Mesodermal cell (in vitro differentiated cells): Measurements from ENCODE around the gene MYH11.
"Not testable (repeated sequence)": the region's sequence is repeated elsewhere in the genome, so short reads cannot be mapped to it uniquely, and the experiment has no call there.

Source experiments
- H3K27ac ChIP-seq: 2 replicates; pipeline ENCODE4 v1.7.0; 2013; ENCODE audit warnings: mild to moderate bottlenecking, low read depth, low read length, moderate library complexity; ENCODE audit not compliant: severe bottlenecking
- H3K36me3 ChIP-seq: 2 replicates; pipeline ENCODE4 v1.7.1; 2013; ENCODE audit warnings: mild to moderate bottlenecking, low read length, moderate library complexity; ENCODE audit not compliant: control insufficient read depth, insufficient read depth
- H3K4me1 ChIP-seq: one replicate; pipeline ENCODE4 v1.7.1; 2013; ENCODE audit warnings: mild to moderate bottlenecking, low read length; ENCODE audit not compliant: insufficient read depth, control insufficient read depth, poor library complexity, severe bottlenecking
- H3K4me3 ChIP-seq: 2 replicates; pipeline ENCODE4 v1.7.0; 2013; ENCODE audit warnings: low read length, control low read depth, mild to moderate bottlenecking; ENCODE audit not compliant: insufficient read depth, poor library complexity, severe bottlenecking; ENCODE audit errors: extremely low read depth
- H3K9me3 ChIP-seq: 2 replicates; pipeline ENCODE4 v1.7.1; 2013; ENCODE audit warnings: mild to moderate bottlenecking, low read length, moderate library complexity; ENCODE audit not compliant: control insufficient read depth
- WGBS, 2 experiments: methylation state at CpG; one replicate each; pipeline ENCODE4 v1.1.5; 2013; ENCODE audit warnings: missing lambda C conversion rate in 2 of 2; ENCODE audit not compliant: insufficient coverage in 2 of 2; 5-methylcytosine and 5-hydroxymethylcytosine counted together

Gene MYH11

GRCh38 chr16:15810411-15810810 is 46.4 kb downstream of the MYH11 start:
- no peaks in the 10 kb centered on the region for H3K9me3 ChIP-seq
- H3K27ac ChIP-seq: no peak overlapping the region
- H3K4me1 ChIP-seq: peaks cover 7% of the 10 kb centered on the region
- H3K4me3 ChIP-seq: no peak overlapping the region
- 73% methylated on average over 2 of the region's 4 CpGs; no CpG with 5 or more reads in 1 of the 2 experiments for WGBS, 2 experiments
- H3K36me3 ChIP-seq: no peaks in the 10 kb centered on the region

- not testable (repeated sequence) for H3K36me3 ChIP-seq, H3K4me1 ChIP-seq, H3K4me3 ChIP-seq, H3K27ac ChIP-seq, H3K9me3 ChIP-seq
- WGBS, 2 experiments: 73 to 75% methylated on average over 4 to 5 of the region's 7 CpGs
These were observed 47.5 kb downstream of the MYH11 start for GRCh38 chr16:15809297-15809696.

GRCh38 chr16:15808071-15808470 is 48.8 kb downstream of the MYH11 start:
- Histone ChIP-seq H3K4me1 (peaks cover 7% of the 10 kb centered on the region), H3K4me3 (no peak overlapping the region), H3K36me3 (no peaks in the 10 kb centered on the region), H3K27ac (no peak overlapping the region), H3K9me3 (no peaks in the 10 kb centered on the region)
- WGBS, 2 experiments: 75% methylated on average over 6 to 8 of the region's 8 CpGs

- H3K27ac ChIP-seq: no peak overlapping the region
- H3K9me3 ChIP-seq: no peaks in the 10 kb centered on the region
- H3K4me1 ChIP-seq: peaks cover 7% of the 10 kb centered on the region
- 20 to 30% methylated on average over 4 to 9 of the region's 11 CpGs for WGBS, 2 experiments
- no peak overlapping the region for H3K4me3 ChIP-seq
- H3K36me3 ChIP-seq: no peaks in the 10 kb centered on the region
These were observed 49.2 kb downstream of the MYH11 start for GRCh38 chr16:15807603-15808009.

GRCh38 chr16:15803618-15804017 is 53.2 kb downstream of the MYH11 start:
- H3K4me1 ChIP-seq: peaks cover 7% of the 10 kb centered on the region
- no peaks in the 10 kb centered on the region for H3K9me3 ChIP-seq
- no peak overlapping the region for H3K4me3 ChIP-seq
- H3K36me3 ChIP-seq: no peaks in the 10 kb centered on the region
- 89 to 93% methylated on average over 5 to 9 of the region's 9 CpGs for WGBS, 2 experiments
- no peak overlapping the region for H3K27ac ChIP-seq

- H3K4me1 ChIP-seq: no peaks in the 10 kb centered on the region
- H3K4me3 ChIP-seq: no peak overlapping the region
- no peak overlapping the region for H3K27ac ChIP-seq
- H3K9me3 ChIP-seq: peaks cover 14% of the 10 kb centered on the region
- no peaks in the 10 kb centered on the region for H3K36me3 ChIP-seq
- WGBS, 2 experiments: 76 to 86% methylated on average over 4 of the region's 4 CpGs
These were observed 56.9 kb downstream of the MYH11 start for GRCh38 chr16:15799851-15800495.

GRCh38 chr16:15798671-15799070 is 58.2 kb downstream of the MYH11 start:
- no peaks in the 10 kb centered on the region for H3K36me3 ChIP-seq
- no peaks in the 10 kb centered on the region for H3K4me1 ChIP-seq
- H3K9me3 ChIP-seq: peaks cover 14% of the 10 kb centered on the region
- H3K4me3 ChIP-seq: no peak overlapping the region
- WGBS, 2 experiments: 79 to 95% methylated on average over 2 to 4 of the region's 5 CpGs
- H3K27ac ChIP-seq: no peak overlapping the region

GRCh38 chr16:15796885-15797284 is 59.9 kb downstream of the MYH11 start:
- Histone ChIP-seq H3K4me3 (no peak overlapping the region), H3K27ac (no peak overlapping the region), H3K36me3 (no peaks in the 10 kb centered on the region), H3K4me1 (no peaks in the 10 kb centered on the region), H3K9me3 (peaks cover 14% of the 10 kb centered on the region)

- no peak overlapping the region for H3K27ac ChIP-seq
- H3K4me1 ChIP-seq: no peaks in the 10 kb centered on the region
- no peak overlapping the region for H3K4me3 ChIP-seq
- peaks cover 14% of the 10 kb centered on the region for H3K9me3 ChIP-seq
- H3K36me3 ChIP-seq: no peaks in the 10 kb centered on the region
- no CpG with 5 or more reads among the region's 1 CpG for WGBS, 2 experiments
These were observed 61.2 kb downstream of the MYH11 start for GRCh38 chr16:15795615-15796014.

GRCh38 chr16:15792563-15792971 is 64.3 kb downstream of the MYH11 start:
- 95 to 100% methylated on average over 2 to 3 of the region's 5 CpGs for WGBS, 2 experiments
- H3K4me1 ChIP-seq: no peaks in the 10 kb centered on the region

GRCh38 chr16:15790458-15790857 is 66.4 kb downstream of the MYH11 start:
- no peak overlapping the region for H3K4me3 ChIP-seq
- H3K36me3 ChIP-seq: no peaks in the 10 kb centered on the region
- H3K27ac ChIP-seq: no peak overlapping the region
- H3K4me1 ChIP-seq: no peaks in the 10 kb centered on the region
- 83 to 91% methylated on average over 4 of the region's 4 CpGs for WGBS, 2 experiments
- no peaks in the 10 kb centered on the region for H3K9me3 ChIP-seq

More at GRCh38 chr16:15792563-15792971, 64.3 kb downstream of the MYH11 start:
- Histone ChIP-seq H3K9me3 (peaks cover 14% of the 10 kb centered on the region), H3K36me3 (no peaks in the 10 kb centered on the region), H3K27ac (no peak overlapping the region), H3K4me3 (no peak overlapping the region)
